T-helper 1 cell treated with Interleukin-12 subunit alpha and Interleukin-12 subunit beta and Interleukin-4 antibody, amounts not matched to agents 30 ng/mL and 1 ng/mL, for 36 hours (primary cell): ENCODE measurements around the gene IL11. TPM values are rescaled to one million over a fixed set of nuclear protein-coding genes. Genes with fewer than 3 reads are reported as not detected.

Experiments used
- intact Hi-C: fragments of 100-400 bp; cut with micrococcal nuclease; formaldehyde crosslinking; loops from one replicate; pipeline ENCODE4 v1.15.1; 2024
- total RNA-seq: library from RNA; stranded (reverse); gene quantifications from 2 replicates; pipeline ENCODE4 v1.2.3, GENCODE V29; 2022

Gene IL11
- total RNA-seq, 1 donor from 2014 or later, result 0.74 TPM

DNA sequence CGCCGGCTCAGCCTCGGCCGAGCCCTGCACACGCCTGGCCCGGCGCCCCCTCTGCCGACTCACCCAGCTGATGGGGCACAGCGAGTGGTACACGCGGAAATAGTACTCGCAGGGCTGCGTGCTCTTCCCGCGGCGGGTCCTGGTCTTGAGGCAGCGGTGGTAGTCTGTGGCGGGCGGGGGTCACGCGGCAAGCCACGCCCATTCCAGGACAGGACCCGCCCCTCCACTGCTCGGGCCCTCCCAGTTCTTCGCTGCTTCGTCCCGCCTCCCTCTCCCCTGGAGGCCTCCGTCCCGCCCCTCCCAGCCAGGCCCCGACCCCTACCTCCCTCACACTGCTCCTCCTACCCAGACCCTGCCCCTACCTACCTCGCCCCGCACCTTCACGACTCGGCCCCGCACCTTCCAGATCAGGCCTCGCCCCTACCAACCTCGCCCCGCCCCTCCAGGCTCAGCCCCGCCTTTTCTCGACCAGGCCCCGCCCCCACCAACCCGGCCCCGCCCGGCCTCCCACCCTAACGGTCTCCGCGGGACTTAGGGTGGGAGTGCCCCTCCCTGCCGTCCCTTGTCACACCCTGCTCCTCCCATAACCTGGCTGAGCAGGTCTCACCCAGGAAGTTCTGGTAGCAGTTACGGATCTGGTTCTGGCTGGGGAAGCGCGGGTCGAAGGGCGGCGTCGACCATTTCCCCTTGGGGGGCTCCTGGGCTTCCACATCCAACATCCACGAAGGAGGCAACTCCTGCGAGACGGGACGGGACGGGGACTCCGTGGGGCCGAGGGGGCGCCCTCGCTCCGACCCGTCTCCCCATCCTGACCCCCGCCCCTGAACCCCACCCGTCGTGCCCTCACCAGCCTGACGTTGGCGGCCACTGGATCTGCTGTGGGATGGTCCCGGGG lies 16.2 kb downstream of the IL11 start:
- intact Hi-C loops, result loop anchor here (1.0 to 5.0 kb wide), 6 partner anchors 15 to 272 kb away; partner anchors contain the start of genes HSPBP1, KMT5C and RPL28

GRCh38 chr19:55353356-55353802 lies 16.9 kb downstream of the IL11 start:
- intact Hi-C loops, result loop anchor here (1.0 to 5.0 kb wide), 2 partner anchors 48 to 271 kb away; no protein-coding TSS in a partner anchor

DNA sequence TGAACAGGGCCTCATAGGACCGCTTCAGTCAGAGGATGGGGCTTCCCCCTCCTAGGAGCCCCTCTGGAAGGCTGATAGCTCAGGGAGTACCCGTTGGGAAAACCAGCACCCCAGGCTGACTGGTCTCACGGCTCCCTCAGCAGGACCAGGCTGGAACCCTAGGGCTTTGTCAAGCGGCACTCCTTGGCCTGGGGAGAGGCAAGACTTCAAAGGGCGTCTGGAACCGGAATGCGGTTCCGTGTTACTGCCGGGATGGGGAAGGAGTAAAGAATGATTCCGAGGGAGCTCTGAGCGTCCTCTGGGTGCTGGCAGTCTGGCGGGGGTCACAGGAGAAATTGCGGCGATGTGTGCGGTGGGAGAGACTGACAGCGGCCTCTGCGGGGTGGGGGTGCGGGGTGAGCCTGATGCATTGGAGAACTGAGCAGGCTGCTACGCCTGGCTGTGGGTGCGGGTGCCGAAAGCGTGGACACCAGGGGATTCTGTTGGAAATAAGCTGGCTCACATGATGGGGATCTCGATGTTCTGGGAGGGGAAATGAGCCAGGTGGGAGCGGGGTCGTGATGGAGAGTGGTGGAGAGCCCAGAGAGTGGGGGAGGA lies 17.6 kb downstream of the IL11 start:
- intact Hi-C loops, result loop anchor here (1.0 to 5.0 kb wide), 2 partner anchors 47 to 270 kb away; no protein-coding TSS in a partner anchor

- intact Hi-C loops, result loop anchor here (5.0 kb wide), 1 partner anchor 270 kb away; no protein-coding TSS in a partner anchor
These were observed 18.2 kb downstream of the IL11 start for GRCh38 chr19:55352040-55352439.

DNA sequence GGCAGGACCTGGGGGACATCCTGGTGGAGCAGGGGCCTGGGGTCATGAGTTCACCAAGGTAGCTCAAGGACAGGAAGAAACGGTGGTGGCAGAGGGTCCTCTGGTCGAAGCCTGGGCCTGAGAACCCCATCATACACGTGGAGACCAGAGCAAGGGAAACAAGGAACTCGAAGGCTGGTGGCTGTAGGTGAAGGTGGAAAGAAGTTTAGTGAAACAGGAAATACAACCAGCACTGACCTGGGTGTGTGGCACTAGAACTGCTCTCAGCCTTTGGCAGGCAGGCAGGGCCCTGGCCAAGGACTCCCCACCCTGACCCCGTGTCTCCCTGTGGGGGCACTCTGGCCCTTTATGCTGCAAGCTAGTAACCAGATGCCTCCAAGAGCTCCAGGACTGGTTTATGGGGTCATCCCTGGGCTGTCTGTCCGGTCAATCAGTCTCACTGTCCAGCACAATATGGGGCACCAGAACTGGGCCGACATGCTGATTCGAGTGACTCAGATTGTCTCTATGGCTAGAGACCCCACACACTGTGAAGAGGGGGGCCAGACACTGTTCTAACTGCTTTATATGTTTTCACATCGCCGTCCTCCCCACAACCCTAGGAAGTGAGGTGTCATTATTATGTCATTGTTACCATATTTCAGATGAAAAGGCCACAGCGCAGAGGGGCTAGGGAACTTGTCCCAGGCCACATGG lies 19.5 kb downstream of the IL11 start:
- intact Hi-C loops, result loop anchor here (5.0 kb wide), 1 partner anchor 268 kb away; no protein-coding TSS in a partner anchor

DNA sequence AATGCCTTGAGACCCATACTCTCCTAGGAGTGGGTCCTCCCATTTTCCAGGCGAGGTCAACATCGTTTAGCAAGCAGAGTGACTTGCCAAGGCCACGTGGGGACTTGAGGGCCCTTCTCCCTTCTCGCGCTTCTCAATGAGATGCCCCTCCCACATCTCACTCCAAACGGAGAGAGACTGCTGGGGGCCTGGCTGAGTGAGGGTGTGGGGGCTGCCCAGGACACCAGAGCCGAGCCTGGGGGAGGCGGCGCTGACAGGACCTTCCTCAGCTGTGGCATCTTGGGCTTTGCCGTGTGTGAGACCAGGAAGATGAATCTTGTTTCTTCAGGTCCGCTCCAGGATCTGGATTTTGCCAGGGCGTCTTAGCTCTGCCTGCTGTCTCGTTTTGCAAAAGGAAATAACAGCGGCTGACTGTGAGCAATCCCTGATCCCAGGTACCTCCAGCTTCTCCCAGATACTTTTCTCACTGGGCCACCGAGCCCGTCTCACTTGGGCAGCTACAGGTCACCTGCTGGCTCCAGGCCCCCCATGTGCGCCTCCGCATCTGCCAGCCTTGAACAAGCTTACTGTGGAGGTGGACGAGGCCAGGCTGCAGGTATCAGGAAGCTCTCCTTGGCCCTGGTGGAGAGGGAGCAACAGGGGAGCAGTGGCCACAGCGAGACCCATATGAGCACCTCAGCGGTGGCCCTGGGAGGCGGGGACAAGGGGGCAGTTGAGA lies 21.8 kb downstream of the IL11 start:
- intact Hi-C loops, result no loop called here

DNA sequence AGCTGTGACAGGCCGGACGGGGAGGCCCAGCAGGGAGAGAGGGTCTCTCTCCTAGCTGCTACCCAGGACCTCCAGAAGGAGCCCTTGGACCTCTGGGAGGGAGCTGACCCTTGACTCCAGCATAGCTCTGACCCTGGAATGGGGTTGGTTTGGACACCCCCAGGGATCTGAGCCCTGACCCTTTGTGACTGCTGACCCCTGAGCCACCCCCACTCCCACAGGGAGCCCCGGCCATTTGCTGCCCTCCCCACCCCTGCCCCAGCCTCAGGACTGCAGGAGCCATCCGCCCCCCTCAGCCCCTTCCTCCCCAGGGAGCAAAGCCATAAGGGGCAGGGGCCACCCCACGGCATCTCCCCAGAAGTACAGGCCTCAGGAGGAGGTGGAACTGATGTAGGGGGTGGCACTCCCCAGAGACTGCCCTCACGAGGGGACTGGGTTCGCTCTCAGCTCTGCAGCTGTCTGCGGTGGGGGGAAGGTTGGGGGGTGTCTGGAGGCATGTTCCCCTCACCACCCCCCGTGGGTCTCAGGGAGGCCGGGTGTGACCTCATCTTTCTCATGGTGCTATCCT lies 22.7 kb downstream of the IL11 start:
- intact Hi-C loops, result no loop called here

GRCh38 chr19:55346725-55347441 lies 23.4 kb downstream of the IL11 start:
- intact Hi-C loops, result no loop called here

DNA sequence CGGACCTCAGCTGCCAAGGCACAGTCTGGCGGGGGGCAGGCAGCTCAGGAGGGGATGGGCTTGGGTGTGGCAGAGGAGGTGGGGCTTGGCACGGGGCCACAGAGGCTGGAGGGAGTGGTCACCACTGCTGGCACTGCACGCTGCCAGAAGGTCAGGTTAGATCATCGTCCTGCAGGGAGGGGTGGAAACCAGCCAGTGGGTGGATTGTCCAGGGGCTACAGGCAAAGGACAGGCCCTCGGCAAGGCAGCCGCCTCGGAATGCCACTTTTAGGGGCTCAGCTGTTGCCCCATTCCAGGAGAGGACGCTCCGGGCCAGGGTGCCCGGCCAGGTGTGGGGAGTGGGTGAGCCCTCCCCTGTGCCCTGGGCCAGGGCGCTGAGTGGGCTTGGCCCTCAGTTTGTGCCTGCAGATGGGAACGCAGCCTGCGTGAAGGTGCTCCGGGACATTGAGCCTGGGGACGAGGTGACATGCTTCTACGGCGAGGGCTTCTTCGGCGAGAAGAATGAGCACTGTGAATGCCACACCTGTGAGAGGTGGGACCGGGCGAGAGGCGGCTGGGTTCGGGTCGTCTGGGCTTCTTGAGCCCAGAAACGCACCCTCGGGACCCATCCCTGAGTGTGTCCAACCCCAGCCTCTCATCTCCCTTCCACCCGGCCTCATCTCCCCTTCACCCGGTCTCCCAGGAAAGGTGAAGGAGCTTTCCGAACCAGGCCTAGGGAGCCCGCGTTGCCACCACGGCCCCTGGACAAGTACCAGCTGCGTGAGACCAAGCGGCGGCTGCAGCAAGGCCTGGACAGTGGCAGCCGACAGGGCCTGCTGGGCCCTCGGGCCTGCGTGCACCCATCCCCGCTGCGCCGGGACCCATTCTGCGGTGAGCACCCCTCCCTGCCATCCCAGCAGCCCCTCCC lies 24.2 kb downstream of the IL11 start:
- intact Hi-C loops, result no loop called here

GRCh38 chr19:55345101-55345817 lies 25.0 kb downstream of the IL11 start:
- intact Hi-C loops, result no loop called here

DNA sequence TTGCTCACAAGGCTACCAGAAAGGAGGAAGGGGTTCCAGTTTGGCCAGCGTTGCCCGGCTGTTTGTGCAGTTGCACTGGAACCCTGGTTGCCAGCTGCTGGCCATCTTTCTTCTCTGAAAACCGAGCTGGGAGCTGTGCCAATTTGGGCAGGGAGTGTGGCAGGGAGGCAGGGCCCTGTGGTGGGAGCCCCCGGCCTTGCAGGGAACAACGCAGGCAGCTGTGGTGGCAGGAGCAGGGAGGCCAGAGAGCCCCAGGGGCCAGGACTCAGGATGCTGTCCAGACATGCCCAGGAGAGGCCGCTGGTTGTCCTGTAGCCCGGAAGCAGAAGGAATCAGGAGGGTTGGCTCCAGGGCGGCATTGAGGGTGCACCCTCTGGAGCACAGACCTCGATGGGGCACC lies 25.8 kb downstream of the IL11 start:
- intact Hi-C loops, result no loop called here

GRCh38 chr19:55341595-55342531 lies 28.4 kb downstream of the IL11 start:
- intact Hi-C loops, result no loop called here

- intact Hi-C loops, result no loop called here
These were observed 29.1 kb downstream of the IL11 start for GRCh38 chr19:55341171-55341588.

DNA sequence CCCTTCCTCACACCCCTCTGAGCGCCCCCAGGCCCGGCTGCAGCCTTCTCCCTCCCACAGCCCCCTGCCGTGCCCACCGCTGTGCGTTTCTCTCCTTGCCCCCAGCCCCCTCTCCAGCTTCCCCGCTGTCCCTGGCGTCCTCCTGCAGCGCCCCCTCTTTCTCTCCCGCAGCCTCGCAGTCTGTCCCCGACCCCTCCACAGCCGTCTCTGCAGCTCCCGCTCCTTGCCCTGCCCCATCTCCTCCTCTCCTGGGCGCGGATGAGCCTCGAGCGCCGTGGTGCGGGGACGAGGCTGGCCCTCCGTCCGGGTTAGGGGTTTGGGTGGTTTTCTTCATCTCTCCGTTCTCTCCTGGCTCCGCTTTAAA lies 29.5 kb downstream of the IL11 start:
- intact Hi-C loops, result no loop called here

DNA sequence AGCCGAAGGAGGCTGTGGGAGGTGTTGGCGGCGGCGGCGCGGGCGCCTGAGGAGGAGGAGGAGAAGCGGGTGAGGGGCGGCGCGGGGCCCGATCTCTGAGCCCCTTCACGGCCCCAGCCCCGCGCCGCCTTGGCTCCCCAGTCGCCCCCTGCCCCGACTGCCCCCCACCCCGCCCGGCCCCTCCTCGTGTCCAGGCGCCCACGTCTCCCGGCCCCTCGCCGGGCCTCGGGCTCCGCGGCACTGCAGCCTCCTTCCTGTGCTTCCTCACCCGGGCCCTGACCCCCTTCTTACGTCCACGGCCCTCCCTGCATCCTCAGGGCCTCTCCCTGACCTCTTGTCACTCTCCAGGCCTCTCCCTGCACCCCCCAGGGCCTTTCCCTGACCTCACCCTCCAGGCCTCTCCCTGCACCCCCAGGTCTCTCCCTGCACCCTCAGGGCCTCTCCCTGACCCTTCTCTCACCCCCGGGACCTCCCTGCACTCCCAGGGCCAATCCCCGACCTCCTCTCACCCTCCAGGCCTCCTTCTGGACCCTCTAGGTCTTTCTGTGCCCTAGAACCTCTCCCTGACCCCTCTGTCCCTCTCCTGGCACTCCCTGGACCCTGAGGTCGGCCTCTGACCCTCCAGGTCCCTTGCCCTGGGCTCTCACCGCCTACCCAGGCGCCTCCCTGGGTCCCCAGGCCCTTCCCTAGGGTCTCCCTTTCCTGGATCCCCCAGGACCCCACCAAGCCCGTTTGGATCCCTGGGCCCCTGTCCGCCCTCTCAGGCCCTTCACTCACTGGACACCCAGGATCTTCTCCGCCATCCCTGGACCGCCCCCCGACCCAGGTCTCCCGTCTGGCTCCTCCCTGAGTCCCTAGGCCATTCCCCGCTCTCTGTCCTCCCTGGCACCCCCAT lies 30.1 kb downstream of the IL11 start:
- intact Hi-C loops, result loop anchor here (1.0 to 2.0 kb wide), 19 partner anchors 14 to 1203 kb away; partner anchors contain the start of genes CNOT3, COX6B2, FIZ1 and HSPBP1
